ENCODE measurements around the gene NDUFA8.

Gene NDUFA8

GRCh38 chr9:122197882-122198281, 38.3 kb upstream of the NDUFA8 start:
- DNase-seq (ENCODE audit: low spot score) (no peak), ATAC-seq (ENCODE audit: low read depth) (no peak)
- H3K27me3 ChIP-seq (ENCODE audit: insufficient read depth, poor library complexity, severe bottlenecking) = no peaks in the 10 kb centered on the region
- no peak overlapping the region for H3K27ac ChIP-seq (ENCODE audit: poor library complexity, severe bottlenecking)
- H3K4me1 ChIP-seq (ENCODE audit: insufficient read depth, poor library complexity, severe bottlenecking) = no peaks in the 10 kb centered on the region
- TF ChIP-seq CTCF (IDR thresholded peaks at IDR 0.05; ENCODE audit: poor library complexity, severe bottlenecking) = no peak
- H3K36me3 ChIP-seq (ENCODE audit: low read depth) = no peaks in the 10 kb centered on the region
- no peaks in the 10 kb centered on the region for H3K9me3 ChIP-seq (ENCODE audit: severe bottlenecking)
- H3K4me3 ChIP-seq (ENCODE audit: severe bottlenecking) = no peak overlapping the region

GRCh38 chr9:122197426-122197825, 37.8 kb upstream of the NDUFA8 start:
- no peaks in the 10 kb centered on the region for H3K36me3 ChIP-seq (ENCODE audit: low read depth)
- H3K4me1 ChIP-seq (ENCODE audit: insufficient read depth, poor library complexity, severe bottlenecking) = no peaks in the 10 kb centered on the region
- no peak for DNase-seq (ENCODE audit: low spot score)
- H3K4me3 ChIP-seq (ENCODE audit: severe bottlenecking) = no peak overlapping the region
- no peaks in the 10 kb centered on the region for H3K9me3 ChIP-seq (ENCODE audit: severe bottlenecking)
- TF ChIP-seq CTCF (IDR thresholded peaks at IDR 0.05; ENCODE audit: poor library complexity, severe bottlenecking) = no peak
- no peak for ATAC-seq (ENCODE audit: low read depth)
- H3K27me3 ChIP-seq (ENCODE audit: insufficient read depth, poor library complexity, severe bottlenecking) = no peaks in the 10 kb centered on the region
- H3K27ac ChIP-seq (ENCODE audit: poor library complexity, severe bottlenecking) = no peak overlapping the region

- H3K4me3 ChIP-seq (ENCODE audit: severe bottlenecking) = no peak overlapping the region
- no peaks in the 10 kb centered on the region for H3K4me1 ChIP-seq (ENCODE audit: insufficient read depth, poor library complexity, severe bottlenecking)
- no peak for TF ChIP-seq CTCF (IDR thresholded peaks at IDR 0.05; ENCODE audit: poor library complexity, severe bottlenecking)
- no peak overlapping the region for H3K27ac ChIP-seq (ENCODE audit: poor library complexity, severe bottlenecking)
- no peaks in the 10 kb centered on the region for H3K27me3 ChIP-seq (ENCODE audit: insufficient read depth, poor library complexity, severe bottlenecking)
- DNase-seq (ENCODE audit: low spot score) = no peak
- H3K9me3 ChIP-seq (ENCODE audit: severe bottlenecking) = no peaks in the 10 kb centered on the region
- ATAC-seq (ENCODE audit: low read depth) = no peak
- no peaks in the 10 kb centered on the region for H3K36me3 ChIP-seq (ENCODE audit: low read depth)
These were observed 36.3 kb upstream of the NDUFA8 start for GRCh38 chr9:122195875-122196274.

- no peak for DNase-seq (ENCODE audit: low spot score)
- Histone ChIP-seq H3K27ac (ENCODE audit: poor library complexity, severe bottlenecking) (no peak overlapping the region), H3K4me3 (ENCODE audit: severe bottlenecking) (no peak overlapping the region), H3K36me3 (ENCODE audit: low read depth) (no peaks in the 10 kb centered on the region), H3K9me3 (ENCODE audit: severe bottlenecking) (no peaks in the 10 kb centered on the region), H3K27me3 (ENCODE audit: insufficient read depth, poor library complexity, severe bottlenecking) (no peaks in the 10 kb centered on the region), H3K4me1 (ENCODE audit: insufficient read depth, poor library complexity, severe bottlenecking) (no peaks in the 10 kb centered on the region)
- no peak for ATAC-seq (ENCODE audit: low read depth)
- no peak for TF ChIP-seq CTCF (IDR thresholded peaks at IDR 0.05; ENCODE audit: poor library complexity, severe bottlenecking)
These were observed 34.1 kb upstream of the NDUFA8 start for GRCh38 chr9:122193651-122194050.

- Histone ChIP-seq H3K9me3 (ENCODE audit: severe bottlenecking) (no peaks in the 10 kb centered on the region), H3K27ac (ENCODE audit: poor library complexity, severe bottlenecking) (no peak overlapping the region), H3K27me3 (ENCODE audit: insufficient read depth, poor library complexity, severe bottlenecking) (no peaks in the 10 kb centered on the region), H3K4me1 (ENCODE audit: insufficient read depth, poor library complexity, severe bottlenecking) (no peaks in the 10 kb centered on the region), H3K4me3 (ENCODE audit: severe bottlenecking) (no peak overlapping the region), H3K36me3 (ENCODE audit: low read depth) (no peaks in the 10 kb centered on the region)
- no peak for DNase-seq (ENCODE audit: low spot score)
- no peak for ATAC-seq (ENCODE audit: low read depth)
- no peak for TF ChIP-seq CTCF (IDR thresholded peaks at IDR 0.05; ENCODE audit: poor library complexity, severe bottlenecking)
These were observed 33.4 kb upstream of the NDUFA8 start for GRCh38 chr9:122192914-122193525.
